Mucosa of rectum (tissue), 2 donors: Measurements from ENCODE around the gene CYB561D1.

Experiments used
- H3K27ac ChIP-seq, 2 donors: one replicate each; pipeline ENCODE4 v1.7.0; 2013; ENCODE audit warnings: inconsistent platforms in 2 of 2, low read depth in 2 of 2, low read length in 2 of 2
- H3K27me3 ChIP-seq, 2 donors: one replicate each; pipeline ENCODE4 v1.7.0; 2013; ENCODE audit warnings: low read length in 2 of 2; ENCODE audit not compliant: control insufficient read depth in 2 of 2, insufficient read depth in 2 of 2
- H3K36me3 ChIP-seq, 2 donors: one replicate each; pipeline ENCODE4 v1.7.0; 2013; ENCODE audit warnings: low read length in 2 of 2; ENCODE audit not compliant: control insufficient read depth in 2 of 2, insufficient read depth in 2 of 2
- H3K4me1 ChIP-seq, 2 donors: one replicate each; pipeline ENCODE4 v1.7.0; 2013; ENCODE audit warnings: low read length in 2 of 2, mild to moderate bottlenecking in 1 of 2; ENCODE audit not compliant: control insufficient read depth in 2 of 2, insufficient read depth in 2 of 2
- H3K4me3 ChIP-seq, 2 donors: one replicate each; pipeline ENCODE4 v1.7.0; 2013; ENCODE audit warnings: low read length in 2 of 2
- H3K9ac ChIP-seq, 2 donors: one replicate each; pipeline ENCODE4 v1.7.0; 2013; ENCODE audit warnings: low read length in 2 of 2, low read depth in 1 of 2, mild to moderate bottlenecking in 1 of 2
- H3K9me3 ChIP-seq, 2 donors: one replicate each; pipeline ENCODE4 v1.7.0; 2013; ENCODE audit warnings: low read length in 2 of 2; ENCODE audit not compliant: control insufficient read depth in 2 of 2
- donor health status: healthy.
- donor health status: Normal muscosa, but diverticular disease.

Gene CYB561D1

GRCh38 chr1:109546311-109547109 lies 52.6 kb downstream of the CYB561D1 start:
- Histone ChIP-seq H3K9ac (peak overlapping the region; percentile 29 to 94), H3K36me3 (no peaks in the 10 kb centered on the region), H3K4me3 (peak overlapping the region; percentile 84 to 94), H3K4me1 (peaks cover 19% of the 10 kb centered on the region in 2 donors), H3K27me3 (no peaks in the 10 kb centered on the region), H3K9me3 (no peaks in the 10 kb centered on the region), H3K27ac (peak overlapping the region; percentile 98 to 99)

- Histone ChIP-seq H3K9ac (peak overlapping the region; percentile 94 to 99), H3K4me3 (peak overlapping the region; percentile 84 to 94), H3K27ac (peak overlapping the region; percentile 98 to 99), H3K36me3 (no peaks in the 10 kb centered on the region), H3K9me3 (no peaks in the 10 kb centered on the region), H3K27me3 (no peaks in the 10 kb centered on the region), H3K4me1 (peaks cover 19 to 20% of the 10 kb centered on the region in 2 donors)
These were observed 53.8 kb downstream of the CYB561D1 start for GRCh38 chr1:109547463-109548320.

GRCh38 chr1:109548321-109549267 lies 54.7 kb downstream of the CYB561D1 start, which contains the start of gene GNAI3:
TSS of gene GNAI3 (plus strand) at chr1:109548615. CDS start at chr1:109548721, 106 bp downstream.
- H3K4me3 ChIP-seq: peak within 1 kb of the TSS; percentile 84 to 94
- H3K36me3 ChIP-seq: no peaks in the 10 kb centered on the region

More at GRCh38 chr1:109548321-109549267, 54.7 kb downstream of the CYB561D1 start, which contains the start of gene GNAI3:
- Histone ChIP-seq H3K27ac (peak within 1 kb of the TSS; percentile 98 to 99), H3K4me1 (peaks cover 19 to 20% of the 10 kb centered on the region in 2 donors), H3K9me3 (no peaks in the 10 kb centered on the region), H3K27me3 (no peaks in the 10 kb centered on the region), H3K9ac (peak within 1 kb of the TSS; percentile 94 to 99)
